Uterus (tissue), 2 donors: Measurements from ENCODE around the gene KBTBD12.

Experiments used
- POLR2A ChIP-seq, 2 donors: fragments of 450-650 bp; IDR thresholded peaks; one replicate each; pipeline ENCODE4 v1.6.1; 2016; ENCODE audit warnings: antibody characterized with exemption in 2 of 2, mild to moderate bottlenecking in 1 of 2, moderate library complexity in 1 of 2
- TF ChIP-seq, protein P1 (sequence below), 4 experiments: fragments of 200-600 bp in 2 of 4; fragments of 450-650 bp in 2 of 4; sonication (generic) in 2 of 4; IDR thresholded peaks; one replicate each; pipeline ENCODE4 v1.5.1; 2016 to 2019; ENCODE audit warnings: antibody characterized with exemption in 4 of 4, mild to moderate bottlenecking in 2 of 4, moderate library complexity in 1 of 4

DNA sequence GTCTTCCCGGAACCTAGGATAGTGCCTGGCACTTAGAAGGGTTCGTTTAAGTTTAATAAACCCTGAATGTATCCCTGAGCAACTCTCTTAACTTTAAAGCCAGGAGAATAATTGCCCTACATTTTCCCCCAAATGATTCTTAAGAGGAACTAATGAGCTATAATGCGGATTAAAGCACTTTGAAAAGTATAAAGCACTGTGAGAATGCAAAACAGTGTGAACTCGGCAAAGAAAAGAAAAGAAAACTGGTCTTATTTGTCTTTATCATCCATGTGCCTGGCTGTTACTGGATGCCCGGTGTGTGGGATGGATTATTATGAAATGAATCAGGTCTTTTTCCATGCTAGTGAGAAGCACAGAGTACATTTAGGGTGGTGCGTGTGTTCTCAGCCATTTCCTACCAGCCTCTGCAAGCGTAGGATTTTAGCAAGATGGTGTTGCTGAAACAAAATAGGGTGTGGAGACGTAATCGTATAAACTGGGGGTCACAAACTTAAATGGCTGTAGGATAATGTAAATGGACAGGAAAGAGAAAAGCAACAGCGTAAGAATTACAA is 983 bp downstream of the KBTBD12 start:
- no peak for TF ChIP-seq POLR2A (IDR thresholded peaks at IDR 0.05)
- TF ChIP-seq, protein P1, sequence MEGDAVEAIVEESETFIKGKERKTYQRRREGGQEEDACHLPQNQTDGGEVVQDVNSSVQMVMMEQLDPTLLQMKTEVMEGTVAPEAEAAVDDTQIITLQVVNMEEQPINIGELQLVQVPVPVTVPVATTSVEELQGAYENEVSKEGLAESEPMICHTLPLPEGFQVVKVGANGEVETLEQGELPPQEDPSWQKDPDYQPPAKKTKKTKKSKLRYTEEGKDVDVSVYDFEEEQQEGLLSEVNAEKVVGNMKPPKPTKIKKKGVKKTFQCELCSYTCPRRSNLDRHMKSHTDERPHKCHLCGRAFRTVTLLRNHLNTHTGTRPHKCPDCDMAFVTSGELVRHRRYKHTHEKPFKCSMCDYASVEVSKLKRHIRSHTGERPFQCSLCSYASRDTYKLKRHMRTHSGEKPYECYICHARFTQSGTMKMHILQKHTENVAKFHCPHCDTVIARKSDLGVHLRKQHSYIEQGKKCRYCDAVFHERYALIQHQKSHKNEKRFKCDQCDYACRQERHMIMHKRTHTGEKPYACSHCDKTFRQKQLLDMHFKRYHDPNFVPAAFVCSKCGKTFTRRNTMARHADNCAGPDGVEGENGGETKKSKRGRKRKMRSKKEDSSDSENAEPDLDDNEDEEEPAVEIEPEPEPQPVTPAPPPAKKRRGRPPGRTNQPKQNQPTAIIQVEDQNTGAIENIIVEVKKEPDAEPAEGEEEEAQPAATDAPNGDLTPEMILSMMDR (IDR thresholded peaks at IDR 0.05), result no peak
